GM23248 (cell line): Measurements from ENCODE around the gene APLF.

Source experiments
- EZH2 ChIP-seq: fragments of 200-600 bp; sonication (generic); IDR thresholded peaks from 2 replicates; pipeline ENCODE4 v1.6.1; 2018; ENCODE audit warnings: antibody characterized with exemption, mild to moderate bottlenecking; ENCODE audit not compliant: insufficient read depth, poor library complexity, severe bottlenecking
- EZH2phosphoT487 ChIP-seq: fragments of 200-600 bp; sonication (generic); IDR thresholded peaks from 2 replicates; pipeline ENCODE4 v1.6.1; 2018; ENCODE audit warnings: antibody characterized with exemption, moderate library complexity, mild to moderate bottlenecking, low read depth; ENCODE audit not compliant: insufficient read depth

DNA sequence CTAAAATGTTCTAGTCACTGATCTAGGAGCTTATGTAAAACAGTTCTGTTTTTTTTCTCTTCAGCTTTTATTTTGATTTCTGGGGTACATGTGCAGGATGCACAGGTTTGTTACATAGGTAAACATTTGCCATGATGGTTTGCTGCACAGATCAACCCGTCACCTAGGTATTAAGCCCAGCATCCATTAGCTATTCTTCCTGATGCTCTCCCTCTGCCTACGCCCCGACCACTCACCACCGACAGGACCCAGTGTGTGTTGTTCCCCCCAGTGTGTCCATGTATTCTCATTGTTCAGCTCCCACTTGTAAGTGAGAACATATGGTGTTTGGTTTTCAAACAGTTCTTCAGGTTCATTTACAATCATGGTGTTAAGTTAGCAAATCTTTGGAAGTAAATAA is 91.2 kb downstream of the APLF start:
- TF ChIP-seq EZH2 (no peak), EZH2phosphoT487 (no peak)
